ENCODE results near the gene ARFGAP1. TPM values are rescaled to one million over a fixed set of nuclear protein-coding genes. Genes with fewer than 3 reads are reported as not detected.

Gene ARFGAP1
- total and polyA plus RNA-seq, 2 of the 4 experiments (the other 2 are of a cell fraction): 59.1 to 194 TPM

- no peak overlapping the region for H4K91ac ChIP-seq (ENCODE audit: insufficient read depth, low read depth, low read length)
- no TSS peak for BruUV-seq (replicated peaks)
- no peak overlapping the region for H4K5ac ChIP-seq (ENCODE audit: low read depth, low read length)
- no peaks in the 10 kb centered on the region for H3K79me1 ChIP-seq (ENCODE audit: low read depth in 1 of 2, low read length in 2 of 2)
- H2BK15ac ChIP-seq (ENCODE audit: low read depth, low read length): no peak overlapping the region
- peaks cover 2% of the 10 kb centered on the region; the same call in 1 of the 2 replicates for H3K9me3 ChIP-seq (ENCODE audit: control insufficient read depth, insufficient read depth, low read length)
- no peak overlapping the region for H2BK120ac ChIP-seq (ENCODE audit: low read depth, low read length)
- H4K8ac ChIP-seq (ENCODE audit: low read depth in 2 of 2, low read length in 2 of 2): no peak overlapping the region
- ATAC-seq (ENCODE audit: low read depth): no peak
- H3K18ac ChIP-seq (ENCODE audit: low read depth, low read length): no peak overlapping the region
- TF ChIP-seq, protein P1, sequence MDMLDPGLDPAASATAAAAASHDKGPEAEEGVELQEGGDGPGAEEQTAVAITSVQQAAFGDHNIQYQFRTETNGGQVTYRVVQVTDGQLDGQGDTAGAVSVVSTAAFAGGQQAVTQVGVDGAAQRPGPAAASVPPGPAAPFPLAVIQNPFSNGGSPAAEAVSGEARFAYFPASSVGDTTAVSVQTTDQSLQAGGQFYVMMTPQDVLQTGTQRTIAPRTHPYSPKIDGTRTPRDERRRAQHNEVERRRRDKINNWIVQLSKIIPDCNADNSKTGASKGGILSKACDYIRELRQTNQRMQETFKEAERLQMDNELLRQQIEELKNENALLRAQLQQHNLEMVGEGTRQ (IDR thresholded peaks at IDR 0.05; ENCODE audit: low read depth, low read length): no peak
- TF ChIP-seq RAD21 (IDR thresholded peaks at IDR 0.05; ENCODE audit: low read length) (no peak), RCOR1 (IDR thresholded peaks at IDR 0.05; ENCODE audit: insufficient replicate concordance, low read length) (no peak), POLR2A (IDR thresholded peaks at IDR 0.05; ENCODE audit: low read depth, low read length) (no peak), SMC3 (IDR thresholded peaks at IDR 0.05; ENCODE audit: low read depth, low read length) (no peak), RFX5 (IDR thresholded peaks at IDR 0.05; ENCODE audit: low read depth, low read length) (no peak), FOS (IDR thresholded peaks at IDR 0.05; ENCODE audit: low read depth, low read length) (no peak), CHD1 (IDR thresholded peaks at IDR 0.05; ENCODE audit: low read depth, low read length) (no peak), BHLHE40 (IDR thresholded peaks at IDR 0.05; ENCODE audit: low read depth, low read length) (no peak), MAZ (IDR thresholded peaks at IDR 0.05; ENCODE audit: borderline replicate concordance, low read depth, low read length) (no peak)
- no peaks in the 10 kb centered on the region; the same call in none of the 2 replicates for H4K20me1 ChIP-seq (ENCODE audit: insufficient read depth, low read length)
- no peak for DNase-seq
- no peak overlapping the region for H2AK9ac ChIP-seq (replicated peaks; ENCODE audit: low read depth, low read length, poor library complexity)
- no peaks in the 10 kb centered on the region for H3K36me3 ChIP-seq (ENCODE audit: control insufficient read depth, insufficient read depth, low read length)
- CTCF ChIA-PET: no interaction called here
- H2BK20ac ChIP-seq (ENCODE audit: low read depth, low read length): no peak overlapping the region
- no peak overlapping the region for H3K27ac ChIP-seq (ENCODE audit: insufficient read depth, low read length)
- H3K27me3 ChIP-seq (ENCODE audit: control insufficient read depth, insufficient read depth, low read length): peaks cover 42% of the 10 kb centered on the region
- H2AK5ac ChIP-seq (ENCODE audit: low read depth, low read length): no peak overlapping the region
- no peak overlapping the region for H3K4me3 ChIP-seq (ENCODE audit: insufficient read depth, low read depth, low read length)
- WGBS, 2 experiments (ENCODE audit: extremely low coverage in 2 of 2, insufficient read length in 1 of 2): 94% methylated on average over 8 of the region's 17 CpGs; no CpG with 5 or more reads in 1 of the 2 experiments
- H3K23ac ChIP-seq (ENCODE audit: low read depth, low read length): no peak overlapping the region
- no peak overlapping the region for H3K9ac ChIP-seq (ENCODE audit: low read depth, low read length)
- H3K4ac ChIP-seq (ENCODE audit: low read depth, low read length): no peak overlapping the region
- H3K14ac ChIP-seq (replicated peaks; ENCODE audit: low read depth, low read length): no peak overlapping the region
- no peak overlapping the region for H3K4me2 ChIP-seq (ENCODE audit: low read depth, low read length)
- H3K56ac ChIP-seq (ENCODE audit: extremely low read depth, insufficient read depth, low read length): no peak overlapping the region
- no peaks in the 10 kb centered on the region for H3K4me1 ChIP-seq (ENCODE audit: control insufficient read depth, insufficient read depth, low read length)
- H2BK5ac ChIP-seq (ENCODE audit: low read depth, low read length, poor library complexity, severe bottlenecking): no peak overlapping the region
- intact Hi-C loops (cut with micrococcal nuclease): no loop called here
- no peaks in the 10 kb centered on the region for H3K9me1 ChIP-seq (ENCODE audit: insufficient read depth, low read length)
- in situ Hi-C loops (cut with MboI; ENCODE audit: low sequenced_read_pairs): no loop called here
- POLR2A ChIA-PET (ENCODE audit: unreplicated experiment): no interaction called here
- H2AFZ ChIP-seq (replicated peaks; ENCODE audit: low read length, poor library complexity): peak overlapping the region; percentile 21
- dilution Hi-C loops (cut with HindIII; ENCODE audit: low sequenced_read_pairs, unreplicated experiment): no loop called here
Observed at GRCh38 chr20:63298731-63299312, 26.2 kb downstream of the ARFGAP1 start.
